Ammon's horn (tissue), 1 donor: ENCODE data around the gene PACSIN2.
"Not testable (repeated sequence)": the region's sequence is repeated elsewhere in the genome, so short reads cannot be mapped to it uniquely, and the experiment has no call there.

ENCODE experiments used
- DNase-seq: peaks from one replicate; pipeline ENCODE4 v3.0.0-alpha.2; 2016; ENCODE audit warnings: low spot score

PACSIN2 gene

GRCh38 chr22:43011079-43011478 is 3.9 kb downstream of the PACSIN2 start:
- no peak for DNase-seq

- no peak for DNase-seq
Observed at GRCh38 chr22:43009444-43009843, 5.5 kb downstream of the PACSIN2 start.

GRCh38 chr22:43008921-43009320 is 6.0 kb downstream of the PACSIN2 start:
- DNase-seq = no peak

DNA sequence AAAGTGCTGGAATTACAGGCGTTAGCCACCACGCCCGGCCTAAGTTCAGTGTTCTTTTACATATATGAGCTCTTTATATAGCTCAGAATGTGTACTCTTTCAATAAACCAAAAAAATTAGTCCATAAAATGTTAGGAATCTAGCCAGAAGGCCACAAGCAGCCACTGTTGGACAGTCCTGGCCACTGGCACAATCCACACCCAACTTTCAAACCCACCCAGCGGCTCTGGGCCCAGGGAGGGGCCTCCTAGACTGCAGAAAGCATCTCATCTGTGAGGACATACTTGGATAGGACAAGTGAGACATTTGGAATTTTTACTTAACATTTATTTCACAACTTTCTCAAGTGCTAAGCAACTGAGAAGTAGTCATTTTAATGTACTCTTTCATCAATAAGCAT is 6.4 kb downstream of the PACSIN2 start:
- no peak for DNase-seq

DNA sequence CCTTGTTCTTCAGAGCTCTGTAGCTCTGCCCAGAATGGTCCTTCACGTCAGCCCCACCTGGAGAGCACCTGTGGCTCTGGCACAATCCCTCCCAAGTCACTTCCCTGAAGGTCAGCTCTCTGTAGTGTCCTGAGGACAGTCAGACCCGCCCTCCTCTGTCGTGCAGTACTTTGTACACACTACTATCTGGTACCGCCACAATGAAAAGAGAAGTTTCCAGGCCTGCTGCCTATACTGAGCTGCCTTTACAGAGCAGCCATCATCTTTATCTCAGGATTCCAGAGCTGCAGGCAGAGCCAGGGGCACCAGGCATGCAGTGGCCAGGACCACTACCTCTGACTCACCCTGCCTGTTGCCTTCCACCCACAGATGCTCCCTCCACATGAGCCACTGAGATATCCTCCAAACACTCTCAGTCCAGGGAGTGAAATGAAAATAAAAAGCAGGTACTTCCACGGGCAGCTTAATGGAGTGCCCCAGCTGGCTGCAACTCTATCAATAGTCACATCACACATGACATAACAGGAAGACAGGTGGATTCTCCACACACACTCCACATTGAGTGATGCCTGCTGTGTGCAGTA is 7.3 kb downstream of the PACSIN2 start:
- no peak for DNase-seq

DNA sequence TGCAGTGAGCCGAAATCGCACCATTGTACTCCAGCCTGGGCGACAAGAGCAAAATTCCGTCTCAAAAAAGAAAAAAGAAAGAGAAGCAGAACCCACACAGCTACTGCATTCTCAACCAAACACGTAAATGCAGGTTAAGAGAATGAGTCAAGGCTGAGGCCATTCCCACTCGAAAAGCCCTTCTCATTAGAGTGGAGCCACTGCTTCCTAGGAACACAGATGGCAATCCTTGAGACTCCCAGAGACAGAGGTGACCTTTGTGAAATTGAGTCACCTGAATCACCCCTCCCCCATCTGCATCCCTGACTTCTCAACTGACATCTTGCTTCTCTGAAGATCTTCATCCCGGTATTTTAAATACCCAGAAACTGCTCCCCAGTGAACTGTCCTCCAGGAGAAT is 8.2 kb downstream of the PACSIN2 start:
- no peak for DNase-seq

DNA sequence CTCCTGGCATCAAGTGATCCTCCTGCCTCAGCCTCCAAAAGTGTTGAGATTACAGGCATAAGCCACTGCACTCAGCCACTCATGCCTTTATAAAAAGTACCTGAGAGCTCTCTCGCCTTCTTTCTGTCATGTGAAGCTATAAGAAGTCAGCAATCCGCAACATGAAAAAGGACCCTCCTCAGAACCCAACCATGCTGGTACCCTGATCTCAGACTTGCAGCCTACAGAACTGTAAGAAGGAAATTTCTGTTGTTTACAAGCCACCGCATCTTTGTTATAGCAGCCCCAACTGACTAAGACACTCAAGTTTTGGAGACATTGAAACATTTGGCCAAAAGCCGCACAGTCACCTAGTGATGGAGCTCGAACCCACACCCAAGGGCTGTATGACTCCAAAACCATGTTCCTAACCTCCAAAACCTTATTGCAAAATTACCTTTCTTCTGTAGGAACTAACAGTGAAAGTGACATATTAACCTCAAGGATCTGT is 8.9 kb downstream of the PACSIN2 start:
- DNase-seq = no peak

DNA sequence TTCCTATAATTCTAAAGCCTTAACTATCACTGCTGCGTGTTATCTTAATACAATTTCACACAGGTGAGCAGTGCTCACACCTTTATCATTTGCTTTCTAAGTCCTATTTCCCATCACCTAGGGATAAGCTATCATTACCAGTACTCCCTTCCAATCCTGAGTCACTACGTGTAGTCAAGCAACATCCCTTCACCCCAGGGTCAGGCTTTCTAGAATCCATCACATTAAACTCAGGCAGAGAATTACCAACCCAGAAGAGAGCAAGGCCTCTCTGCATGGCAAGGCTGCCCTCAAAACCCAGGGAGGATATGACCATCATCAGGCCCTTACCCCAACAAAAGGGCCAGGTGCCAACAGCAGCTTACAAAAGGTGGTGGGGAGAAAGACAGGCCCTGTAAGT is 9.8 kb downstream of the PACSIN2 start:
- DNase-seq = no peak

GRCh38 chr22:43004362-43005035 is 10.4 kb downstream of the PACSIN2 start:
- no peak for DNase-seq

DNA sequence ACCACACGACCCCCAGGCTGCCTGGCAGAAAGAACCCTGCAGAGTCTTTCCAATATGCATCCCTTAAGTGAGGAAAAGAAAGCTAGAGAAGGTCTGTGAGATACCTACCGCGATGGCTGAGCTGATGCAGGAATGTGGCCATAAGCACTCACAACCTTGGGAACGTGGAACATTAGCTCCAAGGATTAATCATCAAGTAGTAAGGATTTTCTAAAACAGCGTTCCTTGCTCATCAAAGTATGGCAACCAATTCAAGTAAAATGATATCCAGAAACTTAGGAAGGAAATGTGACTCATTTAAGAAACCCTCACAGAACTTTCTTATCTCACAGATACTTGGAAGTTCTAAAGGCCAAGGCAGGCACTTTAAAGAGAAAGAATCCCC is 12.8 kb downstream of the PACSIN2 start:
- DNase-seq = no peak

- DNase-seq = peak; percentile 71
Observed at GRCh38 chr22:43001271-43002201, 13.4 kb downstream of the PACSIN2 start.

- DNase-seq = no peak
Observed at GRCh38 chr22:43000441-43001175, 14.3 kb downstream of the PACSIN2 start.

DNA sequence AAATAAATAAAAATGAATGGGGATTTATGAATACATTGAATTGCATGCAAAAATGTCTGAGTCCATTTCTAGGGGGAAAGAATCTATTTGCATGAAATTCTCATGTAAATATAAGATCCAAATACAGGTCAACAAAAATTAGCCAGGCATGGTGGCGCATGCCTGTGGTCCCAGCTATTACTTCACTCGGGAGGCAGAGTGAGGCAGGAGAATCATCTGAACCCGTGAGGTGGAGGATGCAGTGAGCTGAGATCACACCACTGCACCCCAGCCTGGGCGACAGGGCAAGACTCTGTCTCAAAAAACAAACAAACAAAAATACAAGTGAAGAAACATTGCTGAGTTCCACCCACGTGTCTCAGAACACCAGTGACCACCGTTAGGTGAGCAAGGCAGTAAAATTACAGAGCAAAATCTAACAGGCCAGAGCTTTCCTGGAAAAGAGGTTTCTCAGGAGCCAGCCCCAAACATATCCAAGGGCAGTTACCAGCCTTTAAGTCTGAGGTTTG is 17.3 kb downstream of the PACSIN2 start:
- DNase-seq = no peak

DNA sequence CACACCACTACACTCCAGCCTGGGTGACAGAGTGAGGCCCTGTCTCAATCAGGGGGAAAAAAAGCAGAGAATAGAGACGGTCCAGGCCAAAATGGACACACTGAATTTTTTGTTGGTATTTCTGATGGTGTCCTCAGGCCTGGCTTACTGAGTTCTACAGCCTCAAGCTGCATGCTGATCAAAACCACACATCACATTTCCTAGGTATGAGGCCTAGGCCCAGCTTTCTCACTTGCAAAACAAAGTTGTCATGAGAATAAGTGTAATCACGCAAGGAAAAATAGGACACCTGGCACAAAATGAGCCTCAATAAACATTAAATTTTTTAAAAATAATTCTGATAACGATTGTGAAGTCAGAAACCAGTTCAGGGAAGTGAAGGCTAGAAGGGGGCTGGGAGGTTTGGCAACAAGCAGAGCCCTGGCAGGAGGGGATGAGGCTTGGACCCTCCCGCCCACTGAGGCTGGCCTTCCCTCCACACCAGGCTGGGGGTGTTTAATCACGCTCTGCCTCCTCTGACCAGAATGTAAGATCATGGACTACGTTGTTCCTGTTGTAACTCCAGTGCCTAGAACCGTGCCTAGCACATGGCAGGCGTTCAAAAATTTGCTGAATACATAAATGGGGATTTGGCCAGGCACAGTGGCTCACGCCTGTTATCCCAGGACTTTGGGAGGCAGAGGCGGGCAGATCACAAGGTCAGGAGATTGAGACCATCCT is 18.1 kb downstream of the PACSIN2 start:
- DNase-seq = no peak

DNA sequence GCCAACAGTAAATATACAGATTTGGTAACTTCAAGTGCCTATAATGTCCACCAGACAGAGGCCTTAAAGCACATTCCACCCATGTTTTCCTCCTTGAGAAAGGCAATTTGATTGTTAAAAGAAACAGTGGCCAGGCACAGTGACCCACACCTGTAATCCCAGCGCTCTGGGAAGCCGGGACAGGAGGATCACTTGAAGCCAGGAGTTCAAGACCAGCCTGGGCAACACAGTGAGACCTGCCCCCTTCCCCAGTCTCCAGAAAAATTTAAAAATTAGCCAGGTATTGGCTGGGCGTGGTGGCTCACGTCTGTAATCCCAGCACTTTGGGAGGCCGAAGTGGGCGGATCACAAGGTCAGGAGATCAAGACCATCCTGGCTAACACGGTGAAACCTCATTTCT is 19.3 kb downstream of the PACSIN2 start:
- DNase-seq = not testable (repeated sequence)

GRCh38 chr22:42994917-42995562 is 19.9 kb downstream of the PACSIN2 start:
- peak; percentile 76 for DNase-seq

GRCh38 chr22:42994276-42994916 is 20.6 kb downstream of the PACSIN2 start:
- DNase-seq = no peak

DNA sequence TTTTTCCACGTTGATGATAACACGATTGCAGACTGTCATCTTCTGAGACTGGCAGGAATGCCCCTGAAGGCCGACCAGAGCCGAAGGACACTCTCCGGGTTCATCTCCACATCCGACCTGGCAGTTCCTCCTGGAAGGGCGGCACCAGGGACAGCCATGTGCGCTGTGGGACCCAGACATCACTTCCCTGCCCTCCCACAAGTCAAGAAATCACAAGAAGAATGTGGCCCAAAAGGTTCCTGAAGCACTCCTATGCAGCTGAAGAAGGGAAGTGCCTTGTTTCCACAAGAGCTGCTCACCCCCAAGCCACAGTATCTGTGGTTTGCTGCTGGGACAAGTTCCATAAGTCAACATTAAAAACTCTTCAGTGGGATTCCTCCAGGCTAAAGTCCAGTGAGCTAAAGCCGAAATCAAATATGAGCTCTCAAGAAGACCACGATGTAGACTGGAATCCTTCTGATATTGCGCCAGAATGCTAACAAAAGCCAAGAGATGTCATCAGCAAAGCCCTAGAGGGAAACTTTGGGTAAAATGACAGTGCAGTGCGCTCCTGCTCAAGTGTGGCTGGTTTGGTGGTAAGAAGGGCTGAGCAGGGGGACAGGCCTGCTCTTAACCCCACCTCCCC is 21.2 kb downstream of the PACSIN2 start:
- no peak for DNase-seq

DNA sequence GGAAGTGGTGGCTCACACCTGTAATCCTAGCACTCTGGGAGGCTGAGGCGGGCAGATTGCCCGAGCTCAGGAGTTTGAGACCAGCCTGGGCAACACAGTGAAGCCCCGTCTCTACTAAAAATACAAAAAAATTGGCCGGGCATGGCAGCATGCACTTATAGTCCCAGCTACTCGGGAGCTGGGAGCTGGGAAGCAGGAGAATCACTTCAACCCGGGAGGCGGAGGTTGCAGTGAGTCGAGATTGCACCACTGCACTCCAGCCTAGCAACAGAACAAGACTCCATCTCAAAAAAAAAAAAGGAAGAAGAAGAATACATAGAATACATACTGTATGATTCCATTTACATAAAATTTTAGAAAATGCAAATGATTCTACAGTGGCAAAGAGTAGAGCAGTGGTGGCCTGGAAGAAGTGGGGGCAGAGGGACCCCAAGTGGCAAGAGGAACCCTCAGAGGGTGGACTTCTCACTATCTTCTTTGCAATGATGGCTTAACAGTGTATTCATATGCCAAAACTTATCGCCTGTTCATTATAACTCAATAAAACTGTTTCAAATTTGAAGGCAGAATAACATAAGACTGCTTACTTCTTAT is 22.0 kb downstream of the PACSIN2 start:
- DNase-seq = no peak
